ENCODE data around the gene SRXN1.

DNA sequence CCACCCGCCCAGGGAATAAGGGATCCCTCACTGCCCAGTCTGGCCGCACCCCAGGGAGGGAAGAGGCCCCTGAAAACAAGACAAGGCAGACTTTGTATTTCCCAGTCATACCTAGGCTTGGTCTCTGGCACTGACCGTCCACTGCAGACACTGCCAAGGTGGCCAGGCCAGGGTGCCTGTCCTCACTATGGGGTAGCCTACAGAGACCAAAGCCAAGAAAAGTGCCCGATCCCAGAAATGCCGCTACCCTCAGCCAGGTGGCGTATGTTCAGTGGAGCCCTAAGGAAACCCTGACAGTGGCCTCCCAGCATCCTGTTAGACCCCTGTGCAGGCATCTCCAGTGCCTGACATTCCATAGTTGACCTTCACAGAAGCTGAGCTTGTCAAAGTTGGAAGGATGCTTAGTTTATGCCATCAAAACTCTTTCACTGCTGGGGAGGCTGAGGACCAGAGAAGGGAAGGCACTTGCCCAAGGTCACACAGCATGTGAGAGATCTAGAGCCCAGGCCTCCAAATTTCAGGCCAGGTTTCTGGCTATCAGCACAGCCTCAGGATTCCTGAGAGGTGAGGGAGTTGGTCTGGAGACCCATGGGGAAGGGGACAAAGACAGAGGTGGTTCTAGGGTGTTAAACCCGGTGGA, 20.1 kb upstream of the SRXN1 start:
- TF ChIP-seq, protein P1, sequence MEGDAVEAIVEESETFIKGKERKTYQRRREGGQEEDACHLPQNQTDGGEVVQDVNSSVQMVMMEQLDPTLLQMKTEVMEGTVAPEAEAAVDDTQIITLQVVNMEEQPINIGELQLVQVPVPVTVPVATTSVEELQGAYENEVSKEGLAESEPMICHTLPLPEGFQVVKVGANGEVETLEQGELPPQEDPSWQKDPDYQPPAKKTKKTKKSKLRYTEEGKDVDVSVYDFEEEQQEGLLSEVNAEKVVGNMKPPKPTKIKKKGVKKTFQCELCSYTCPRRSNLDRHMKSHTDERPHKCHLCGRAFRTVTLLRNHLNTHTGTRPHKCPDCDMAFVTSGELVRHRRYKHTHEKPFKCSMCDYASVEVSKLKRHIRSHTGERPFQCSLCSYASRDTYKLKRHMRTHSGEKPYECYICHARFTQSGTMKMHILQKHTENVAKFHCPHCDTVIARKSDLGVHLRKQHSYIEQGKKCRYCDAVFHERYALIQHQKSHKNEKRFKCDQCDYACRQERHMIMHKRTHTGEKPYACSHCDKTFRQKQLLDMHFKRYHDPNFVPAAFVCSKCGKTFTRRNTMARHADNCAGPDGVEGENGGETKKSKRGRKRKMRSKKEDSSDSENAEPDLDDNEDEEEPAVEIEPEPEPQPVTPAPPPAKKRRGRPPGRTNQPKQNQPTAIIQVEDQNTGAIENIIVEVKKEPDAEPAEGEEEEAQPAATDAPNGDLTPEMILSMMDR (IDR thresholded peaks at IDR 0.05): no peak
- TF ChIP-seq POLR2AphosphoS5 (IDR thresholded peaks at IDR 0.05) (no peak), POLR2A (IDR thresholded peaks at IDR 0.05) (no peak)
